Measurements from ENCODE around the gene AP5Z1. TPM values are rescaled to one million over a fixed set of nuclear protein-coding genes. Genes with fewer than 3 reads are reported as not detected.

AP5Z1 gene
- polyA plus RNA-seq, 3 donors, result 30.8 to 75.2 (median 33.8) TPM

DNA sequence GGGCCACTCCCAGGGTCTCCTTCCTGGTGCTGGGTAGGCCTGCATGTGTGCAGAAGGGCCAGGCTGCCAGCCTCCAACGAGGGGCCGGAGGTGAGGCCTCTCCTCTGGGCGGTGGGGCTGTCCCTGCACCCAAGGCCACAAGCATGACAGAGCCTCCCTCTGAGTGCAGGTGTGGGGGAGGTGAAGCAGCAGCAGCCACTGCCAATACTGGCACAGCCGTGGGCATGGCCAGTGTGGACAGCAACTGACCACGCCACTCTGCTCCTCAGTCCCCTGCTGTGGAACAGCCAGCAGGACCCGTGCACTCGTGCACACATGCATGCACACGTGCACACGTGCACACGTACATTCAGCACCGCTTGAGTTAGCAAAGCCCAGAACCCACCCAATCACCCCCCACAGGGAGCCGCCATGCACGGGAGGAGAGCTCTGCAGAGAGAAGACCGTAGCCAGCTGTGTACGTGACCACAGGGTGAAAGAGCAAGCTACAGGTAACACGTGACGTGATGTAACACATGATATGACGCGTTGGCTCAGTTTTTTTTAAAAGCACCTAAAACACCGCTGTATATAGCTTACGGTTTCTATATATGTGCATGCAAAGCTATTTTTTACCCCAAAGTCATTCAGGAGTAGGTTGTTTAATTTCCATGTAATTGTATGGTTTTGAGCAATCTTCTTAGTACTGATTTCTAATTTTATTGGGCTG, 63.4 kb downstream of the AP5Z1 start:
- Histone ChIP-seq H2AFZ (ENCODE audit: insufficient read depth, low read depth, low read length, poor library complexity, severe bottlenecking) (no peak overlapping the region), H3K27ac (ENCODE audit: low read depth in 1 of 2, low read length in 2 of 2) (no peak overlapping the region), H3K4me2 (replicated peaks; ENCODE audit: extremely low read depth, low read length, poor library complexity, severe bottlenecking) (no peak overlapping the region), H3K79me2 (ENCODE audit: insufficient read depth, low read length) (no peaks in the 10 kb centered on the region), H3K36me3 (replicated peaks in 1 of 2; ENCODE audit: control insufficient read depth in 1 of 2, insufficient read depth in 2 of 2, low read length in 2 of 2) (no peaks in the 10 kb centered on the region), H3K4me3 (replicated peaks in 1 of 3; ENCODE audit: low read depth in 2 of 3, low read length in 3 of 3) (no peak overlapping the region), H3K27me3 (ENCODE audit: control insufficient read depth in 2 of 2, insufficient read depth in 2 of 2, low read length in 2 of 2) (no peaks in the 10 kb centered on the region), H4K20me1 (ENCODE audit: insufficient read depth, low read length) (no peaks in the 10 kb centered on the region), H3K4me1 (ENCODE audit: control insufficient read depth in 1 of 2, insufficient read depth in 2 of 2, low read length in 2 of 2) (no peaks in the 10 kb centered on the region), H3K9me3 (replicated peaks in 1 of 2; ENCODE audit: control insufficient read depth in 1 of 2, insufficient read depth in 1 of 2, low read length in 2 of 2) (no peaks in the 10 kb centered on the region), H3K9ac (ENCODE audit: insufficient read depth, low read length, poor library complexity, severe bottlenecking) (no peak overlapping the region)
- Mint-ChIP-seq H3K9me3 (no peaks in the 10 kb centered on the region), H3K27ac (no peak overlapping the region), H3K4me3 (no peak overlapping the region), H3K4me1 (no peaks in the 10 kb centered on the region), H3K36me3 (no peaks in the 10 kb centered on the region), H3K27me3 (ENCODE audit: low read depth in 3 of 3) (peaks cover 0 to 2% (median 2%) of the 10 kb centered on the region in 3 donors)
- 92% methylated on average over 19 of the region's 21 CpGs for WGBS (ENCODE audit: insufficient coverage)
- intact Hi-C loops (cut with micrococcal nuclease), result no loop called here
- TF ChIP-seq, protein P1, sequence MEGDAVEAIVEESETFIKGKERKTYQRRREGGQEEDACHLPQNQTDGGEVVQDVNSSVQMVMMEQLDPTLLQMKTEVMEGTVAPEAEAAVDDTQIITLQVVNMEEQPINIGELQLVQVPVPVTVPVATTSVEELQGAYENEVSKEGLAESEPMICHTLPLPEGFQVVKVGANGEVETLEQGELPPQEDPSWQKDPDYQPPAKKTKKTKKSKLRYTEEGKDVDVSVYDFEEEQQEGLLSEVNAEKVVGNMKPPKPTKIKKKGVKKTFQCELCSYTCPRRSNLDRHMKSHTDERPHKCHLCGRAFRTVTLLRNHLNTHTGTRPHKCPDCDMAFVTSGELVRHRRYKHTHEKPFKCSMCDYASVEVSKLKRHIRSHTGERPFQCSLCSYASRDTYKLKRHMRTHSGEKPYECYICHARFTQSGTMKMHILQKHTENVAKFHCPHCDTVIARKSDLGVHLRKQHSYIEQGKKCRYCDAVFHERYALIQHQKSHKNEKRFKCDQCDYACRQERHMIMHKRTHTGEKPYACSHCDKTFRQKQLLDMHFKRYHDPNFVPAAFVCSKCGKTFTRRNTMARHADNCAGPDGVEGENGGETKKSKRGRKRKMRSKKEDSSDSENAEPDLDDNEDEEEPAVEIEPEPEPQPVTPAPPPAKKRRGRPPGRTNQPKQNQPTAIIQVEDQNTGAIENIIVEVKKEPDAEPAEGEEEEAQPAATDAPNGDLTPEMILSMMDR (IDR thresholded peaks at IDR 0.05), result no peak
- no peak for DNase-seq

DNA sequence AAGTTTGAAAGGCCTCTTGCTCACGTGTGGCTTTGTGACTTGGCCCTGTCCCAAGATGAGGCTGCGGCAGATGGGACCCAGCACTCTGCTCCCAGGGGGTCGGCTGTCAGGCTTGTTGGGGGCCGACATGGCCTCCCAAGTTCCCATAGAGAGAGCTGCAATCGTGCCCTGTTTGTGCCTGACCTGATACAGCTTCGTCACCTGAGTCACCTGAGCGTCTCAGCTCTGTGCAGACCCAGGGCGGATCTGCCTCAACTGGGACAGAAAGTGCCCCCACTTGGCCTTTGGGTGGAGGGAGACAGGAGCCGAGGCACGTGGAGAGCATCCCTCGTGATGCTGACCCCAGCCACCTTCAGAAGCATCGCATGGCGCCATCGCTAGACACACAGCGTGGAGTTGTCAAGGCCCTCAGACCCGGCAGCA, 64.7 kb downstream of the AP5Z1 start:
- no peak overlapping the region for H3K4me3 Mint-ChIP-seq
- Histone ChIP-seq H3K4me3 (replicated peaks in 1 of 3; ENCODE audit: low read depth in 2 of 3, low read length in 3 of 3) (no peak overlapping the region), H3K9me3 (replicated peaks in 1 of 2; ENCODE audit: control insufficient read depth in 1 of 2, insufficient read depth in 1 of 2, low read length in 2 of 2) (no peaks in the 10 kb centered on the region), H3K4me1 (ENCODE audit: control insufficient read depth in 1 of 2, insufficient read depth in 2 of 2, low read length in 2 of 2) (no peaks in the 10 kb centered on the region), H4K20me1 (ENCODE audit: insufficient read depth, low read length) (no peaks in the 10 kb centered on the region), H3K36me3 (replicated peaks in 1 of 2; ENCODE audit: control insufficient read depth in 1 of 2, insufficient read depth in 2 of 2, low read length in 2 of 2) (no peaks in the 10 kb centered on the region), H3K4me2 (replicated peaks; ENCODE audit: extremely low read depth, low read length, poor library complexity, severe bottlenecking) (no peak overlapping the region), H3K79me2 (ENCODE audit: insufficient read depth, low read length) (no peaks in the 10 kb centered on the region), H2AFZ (ENCODE audit: insufficient read depth, low read depth, low read length, poor library complexity, severe bottlenecking) (no peak overlapping the region), H3K27me3 (ENCODE audit: control insufficient read depth in 2 of 2, insufficient read depth in 2 of 2, low read length in 2 of 2) (peaks cover 0 to 3% of the 10 kb centered on the region in 2 donors), H3K27ac (ENCODE audit: low read depth in 1 of 2, low read length in 2 of 2) (no peak overlapping the region), H3K9ac (ENCODE audit: insufficient read depth, low read length, poor library complexity, severe bottlenecking) (no peak overlapping the region)
- no peak for DNase-seq
- H3K27ac Mint-ChIP-seq, result no peak overlapping the region
- TF ChIP-seq, protein P1 (IDR thresholded peaks at IDR 0.05), result no peak
- WGBS (ENCODE audit: insufficient coverage), result 84% methylated on average over 14 of the region's 16 CpGs
- intact Hi-C loops (cut with micrococcal nuclease), result no loop called here
- H3K4me1 Mint-ChIP-seq, result no peaks in the 10 kb centered on the region
- peaks cover 0 to 9% (median 5%) of the 10 kb centered on the region in 3 donors for H3K27me3 Mint-ChIP-seq (ENCODE audit: low read depth in 3 of 3)
- peaks cover 0 to 2% (median 0%) of the 10 kb centered on the region in 7 donors for H3K9me3 Mint-ChIP-seq
- H3K36me3 Mint-ChIP-seq, result no peaks in the 10 kb centered on the region

Small RNA genes lying within 50 kb of the gene (small RNA-seq; reads per million reads assigned to genes)
- not detected for gene MIR4656 (ENCODE audit: insufficient read length, low read depth)
- gene RF00019 (ENCODE audit: insufficient read length, low read depth), result not detected

Other genes with a start within 250 kb of the AP5Z1 start
- 10 to 100 TPM in 1 of 3 donors, under 1 TPM in 2; 0.33 to 16.8 (median 0.76) TPM for gene FOXK1, start 93.3 kb upstream of the AP5Z1 start, polyA plus RNA-seq
- not detected for gene PAPOLB, start 86.4 kb downstream of the AP5Z1 start, polyA plus RNA-seq
- not detected for gene RADIL, start 108.1 kb downstream of the AP5Z1 start, polyA plus RNA-seq
- not detected for gene MMD2, start 183.6 kb downstream of the AP5Z1 start, polyA plus RNA-seq